Omental fat pad (tissue), 4 donors: ENCODE measurements around the gene NAV2. TPM values are rescaled to one million over a fixed set of nuclear protein-coding genes. Genes with fewer than 3 reads are reported as not detected.

Experiments
- ATAC-seq: fragments of 150-250 bp; one replicate; pipeline ENCODE4 v1.9.1; 2016; ENCODE audit warnings: mild to moderate bottlenecking, moderate library complexity; ENCODE audit not compliant: low FRiP score
- DNase-seq: peaks from one replicate; pipeline ENCODE4 v3.0.0-alpha.2; 2019; ENCODE audit warnings: low spot score
- CTCF ChIP-seq, 3 donors: fragments of 450-650 bp; IDR thresholded peaks; one replicate each; pipeline ENCODE4 v1.5.1; 2016 to 2017; ENCODE audit warnings: antibody characterized with exemption in 3 of 3, mild to moderate bottlenecking in 3 of 3, moderate library complexity in 2 of 3
- total RNA-seq, 4 donors: library from RNA; depleted of rRNA; stranded (reverse); fragments of >200 nt; gene quantifications; one replicate each; pipeline ENCODE4 v1.1.0, GENCODE V29; 2016

The NAV2 gene
- total RNA-seq, 4 donors from 2014 or later, result 6.3 to 41.6 (median 13.0) TPM

GRCh38 chr11:19931141-19931770 lies 218.6 kb downstream of the NAV2 start:
- no peak for TF ChIP-seq CTCF (IDR thresholded peaks at IDR 0.05)
- DNase-seq (no peak), ATAC-seq (peak; percentile 69)

GRCh38 chr11:19931771-19932369 lies 219.2 kb downstream of the NAV2 start:
- ATAC-seq (no peak), DNase-seq (no peak)
- TF ChIP-seq CTCF (IDR thresholded peaks at IDR 0.05), result no peak

- TF ChIP-seq CTCF (IDR thresholded peaks at IDR 0.05), result no peak
- DNase-seq (no peak), ATAC-seq (no peak)
Observed at GRCh38 chr11:19933132-19933735, 220.6 kb downstream of the NAV2 start.

GRCh38 chr11:19933801-19934488 lies 221.3 kb downstream of the NAV2 start:
- TF ChIP-seq CTCF (IDR thresholded peaks at IDR 0.05), result no peak
- DNase-seq (no peak), ATAC-seq (no peak)

DNA sequence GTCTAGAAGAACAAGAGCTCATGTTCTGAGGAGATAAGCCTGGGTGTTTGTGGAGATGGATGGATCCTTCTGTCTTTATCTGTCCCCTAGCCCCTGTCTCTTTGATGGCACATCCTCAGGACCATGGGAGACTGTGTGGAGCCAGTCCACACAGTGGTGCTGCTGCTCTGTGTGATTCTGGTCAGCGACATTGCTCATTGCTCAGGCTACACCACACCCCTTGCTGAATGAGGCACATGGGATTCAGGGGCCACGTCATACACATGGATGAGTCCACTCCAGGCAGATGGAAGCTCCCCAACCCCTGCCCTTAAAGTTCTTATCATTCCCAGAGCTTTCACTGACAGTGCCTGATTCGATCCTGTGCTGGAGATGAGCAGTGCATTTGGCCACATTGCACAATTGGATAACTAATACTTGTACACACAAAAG lies 222.2 kb downstream of the NAV2 start:
- DNase-seq (no peak), ATAC-seq (no peak)

DNA sequence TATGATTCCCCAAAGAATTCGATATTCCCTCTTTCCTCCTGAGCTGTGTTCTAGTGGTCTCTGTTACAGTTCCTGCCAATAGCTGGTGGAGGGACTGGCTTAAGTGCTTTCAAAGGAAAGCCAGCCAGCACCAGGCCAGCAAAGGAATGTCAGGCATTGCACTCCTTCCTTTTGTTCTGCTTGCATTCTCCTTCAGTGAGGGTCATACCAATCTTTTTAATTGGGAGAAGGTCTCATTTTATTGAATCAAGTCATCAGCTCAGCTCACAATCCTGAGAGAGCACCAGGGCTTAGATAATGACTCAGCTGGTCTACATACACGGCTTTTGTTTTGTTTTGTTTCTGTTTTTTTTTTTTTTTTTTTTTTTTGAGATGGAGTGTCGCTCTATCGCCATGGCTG lies 222.9 kb downstream of the NAV2 start:
- ATAC-seq (no peak), DNase-seq (no peak)
- no peak for TF ChIP-seq CTCF (IDR thresholded peaks at IDR 0.05)

More for the DNA sequence above, 222.2 kb downstream of the NAV2 start:
- TF ChIP-seq CTCF (IDR thresholded peaks at IDR 0.05), result no peak
